GM12872 (cell line): ENCODE results near the gene PAFAH1B1.

Experiments
- CTCF ChIP-seq: IDR thresholded peaks from 3 replicates; pipeline ENCODE4 v1.5.1; 2011; ENCODE audit warnings: low read depth, mild to moderate bottlenecking, low read length, moderate library complexity; ENCODE audit not compliant: insufficient read depth

PAFAH1B1 gene

GRCh38 chr17:2580661-2581060 is 12.8 kb upstream of the PAFAH1B1 start:
- no peak for TF ChIP-seq CTCF

GRCh38 chr17:2582493-2582892 is 11.0 kb upstream of the PAFAH1B1 start:
- TF ChIP-seq CTCF, result no peak

- TF ChIP-seq CTCF, result no peak
Measured at GRCh38 chr17:2591040-2591640, 2.3 kb upstream of the PAFAH1B1 start.

GRCh38 chr17:2593821-2594721 is 617 bp downstream of the PAFAH1B1 start:
- no peak for TF ChIP-seq CTCF

- no peak for TF ChIP-seq CTCF
Measured at GRCh38 chr17:2594722-2595599, 1.5 kb downstream of the PAFAH1B1 start.

GRCh38 chr17:2595716-2596115 is 2.3 kb downstream of the PAFAH1B1 start:
- no peak for TF ChIP-seq CTCF

- no peak for TF ChIP-seq CTCF
Measured at GRCh38 chr17:2598166-2598565, 4.7 kb downstream of the PAFAH1B1 start.
